Measurements from ENCODE around the gene UBE3D. TPM values are rescaled to one million over a fixed set of nuclear protein-coding genes. Genes with fewer than 3 reads are reported as not detected.

UBE3D gene
- polyA plus RNA-seq, 1 donor (not counting 4 experiments of a cell fraction or from before 2014, with no cell fraction given): 6.3 TPM

DNA sequence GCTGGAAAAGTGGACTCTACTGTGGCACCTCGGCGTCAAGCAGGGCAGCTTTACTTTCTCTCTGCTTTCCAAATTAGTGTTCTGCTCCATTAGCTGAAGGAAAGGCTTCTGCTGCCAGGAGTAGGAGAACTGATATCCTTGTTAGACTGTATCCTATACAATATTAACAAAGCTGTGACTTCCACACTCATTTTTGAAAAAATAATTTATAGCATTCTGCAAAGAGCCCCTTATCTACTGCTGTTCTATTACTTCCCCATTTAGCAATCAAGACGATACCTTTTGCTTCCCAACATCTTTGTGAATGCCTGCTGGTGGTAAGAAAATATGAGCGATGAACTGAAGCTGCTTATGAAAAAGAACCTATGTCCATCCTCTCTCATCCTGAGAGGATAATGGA is 151.1 kb downstream of the UBE3D start:
- no peaks in the 10 kb centered on the region for H4K20me1 ChIP-seq (ENCODE audit: control insufficient read depth, extremely low read depth, insufficient read depth, low read length)
- no peaks in the 10 kb centered on the region for H3K4me1 ChIP-seq (ENCODE audit: control insufficient read depth, extremely low read depth, insufficient read depth, low read length)
- H3K27ac ChIP-seq (ENCODE audit: control insufficient read depth, insufficient read depth, low read length): no peak overlapping the region
- H3K79me2 ChIP-seq (ENCODE audit: control insufficient read depth, insufficient read depth, low read length): no peaks in the 10 kb centered on the region
- no peak overlapping the region for H3K9ac ChIP-seq (ENCODE audit: control insufficient read depth, extremely low read depth, insufficient read depth, low read length)
- TF ChIP-seq, protein P1, sequence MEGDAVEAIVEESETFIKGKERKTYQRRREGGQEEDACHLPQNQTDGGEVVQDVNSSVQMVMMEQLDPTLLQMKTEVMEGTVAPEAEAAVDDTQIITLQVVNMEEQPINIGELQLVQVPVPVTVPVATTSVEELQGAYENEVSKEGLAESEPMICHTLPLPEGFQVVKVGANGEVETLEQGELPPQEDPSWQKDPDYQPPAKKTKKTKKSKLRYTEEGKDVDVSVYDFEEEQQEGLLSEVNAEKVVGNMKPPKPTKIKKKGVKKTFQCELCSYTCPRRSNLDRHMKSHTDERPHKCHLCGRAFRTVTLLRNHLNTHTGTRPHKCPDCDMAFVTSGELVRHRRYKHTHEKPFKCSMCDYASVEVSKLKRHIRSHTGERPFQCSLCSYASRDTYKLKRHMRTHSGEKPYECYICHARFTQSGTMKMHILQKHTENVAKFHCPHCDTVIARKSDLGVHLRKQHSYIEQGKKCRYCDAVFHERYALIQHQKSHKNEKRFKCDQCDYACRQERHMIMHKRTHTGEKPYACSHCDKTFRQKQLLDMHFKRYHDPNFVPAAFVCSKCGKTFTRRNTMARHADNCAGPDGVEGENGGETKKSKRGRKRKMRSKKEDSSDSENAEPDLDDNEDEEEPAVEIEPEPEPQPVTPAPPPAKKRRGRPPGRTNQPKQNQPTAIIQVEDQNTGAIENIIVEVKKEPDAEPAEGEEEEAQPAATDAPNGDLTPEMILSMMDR (optimal IDR thresholded peaks at IDR 0.05 in 1 of 3, IDR thresholded peaks at IDR 0.05 in 1 of 3, conservative IDR thresholded peaks at IDR 0.05 in 1 of 3; ENCODE audit: extremely low read depth in 1 of 3, insufficient read depth in 2 of 3, low read length in 3 of 3): no peak
- TF ChIP-seq EZH2 (IDR thresholded peaks at IDR 0.05; ENCODE audit: low read length): no peak
- no peak for DNase-seq (ENCODE audit: low read depth, low spot score)
- no peak overlapping the region for H3K4me3 ChIP-seq (ENCODE audit: control insufficient read depth in 2 of 3, extremely low read depth in 1 of 3, insufficient read depth in 2 of 3, low read depth in 1 of 3, low read length in 3 of 3)
- H3K9me1 ChIP-seq (ENCODE audit: control insufficient read depth, extremely low read depth, insufficient read depth, low read length): no peaks in the 10 kb centered on the region
- no peak overlapping the region for H2AFZ ChIP-seq (ENCODE audit: control insufficient read depth, low read length)
- no peak for FAIRE-seq
- dilution Hi-C loops (cut with MboI; ENCODE audit: extremely low pct_ligation_motif_present, low sequenced_read_pairs): no loop called here
- H3K27me3 ChIP-seq (ENCODE audit: control insufficient read depth, extremely low read depth, insufficient read depth, low read length): no peaks in the 10 kb centered on the region
- no peak overlapping the region for H3K4me2 ChIP-seq (ENCODE audit: control insufficient read depth, extremely low read depth, insufficient read depth, low read depth, low read length)
- H3K36me3 ChIP-seq (ENCODE audit: control insufficient read depth in 2 of 2, extremely low read depth in 1 of 2, insufficient read depth in 2 of 2, low read length in 2 of 2): no peaks in the 10 kb centered on the region
- H3K9me3 ChIP-seq (ENCODE audit: control insufficient read depth, low read depth, low read length): no peaks in the 10 kb centered on the region

DNA sequence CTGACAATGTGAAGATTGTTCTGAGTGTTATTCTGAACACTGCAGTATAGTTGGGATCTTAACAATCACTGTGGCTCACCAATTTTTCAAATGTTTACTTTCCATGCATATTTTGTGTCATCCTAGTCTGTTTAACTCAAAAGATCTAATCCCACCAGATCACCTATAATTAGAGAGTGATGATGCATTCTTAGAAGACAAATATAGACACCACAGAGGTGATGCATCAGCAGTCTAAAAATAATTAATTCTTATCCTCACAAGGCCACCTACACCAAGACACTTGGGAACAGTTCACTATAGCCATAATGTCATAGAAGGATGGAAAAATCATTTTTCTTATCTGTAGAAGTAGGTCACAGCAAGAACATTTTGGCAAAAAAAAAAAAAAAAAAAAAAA is 154.8 kb downstream of the UBE3D start:
- Histone ChIP-seq H3K9me3 (ENCODE audit: control insufficient read depth, low read depth, low read length) (no peaks in the 10 kb centered on the region), H3K9ac (ENCODE audit: control insufficient read depth, extremely low read depth, insufficient read depth, low read length) (no peak overlapping the region), H3K4me2 (ENCODE audit: control insufficient read depth, extremely low read depth, insufficient read depth, low read depth, low read length) (no peak overlapping the region), H3K9me1 (ENCODE audit: control insufficient read depth, extremely low read depth, insufficient read depth, low read length) (no peaks in the 10 kb centered on the region), H4K20me1 (ENCODE audit: control insufficient read depth, extremely low read depth, insufficient read depth, low read length) (no peaks in the 10 kb centered on the region), H3K27me3 (ENCODE audit: control insufficient read depth, extremely low read depth, insufficient read depth, low read length) (no peaks in the 10 kb centered on the region), H3K36me3 (ENCODE audit: control insufficient read depth in 2 of 2, extremely low read depth in 1 of 2, insufficient read depth in 2 of 2, low read length in 2 of 2) (no peaks in the 10 kb centered on the region), H3K4me3 (ENCODE audit: control insufficient read depth in 2 of 3, extremely low read depth in 1 of 3, insufficient read depth in 2 of 3, low read depth in 1 of 3, low read length in 3 of 3) (no peak overlapping the region), H2AFZ (ENCODE audit: control insufficient read depth, low read length) (no peak overlapping the region), H3K4me1 (ENCODE audit: control insufficient read depth, extremely low read depth, insufficient read depth, low read length) (peaks cover 16% of the 10 kb centered on the region), H3K27ac (ENCODE audit: control insufficient read depth, insufficient read depth, low read length) (no peak overlapping the region), H3K79me2 (ENCODE audit: control insufficient read depth, insufficient read depth, low read length) (no peaks in the 10 kb centered on the region)
- FAIRE-seq (no peak), DNase-seq (ENCODE audit: low read depth, low spot score) (no peak)
- dilution Hi-C loops (cut with MboI; ENCODE audit: extremely low pct_ligation_motif_present, low sequenced_read_pairs): no loop called here
- TF ChIP-seq, protein P1 (optimal IDR thresholded peaks at IDR 0.05 in 1 of 3, IDR thresholded peaks at IDR 0.05 in 1 of 3, conservative IDR thresholded peaks at IDR 0.05 in 1 of 3; ENCODE audit: extremely low read depth in 1 of 3, insufficient read depth in 2 of 3, low read length in 3 of 3): no peak
- no peak for TF ChIP-seq EZH2 (IDR thresholded peaks at IDR 0.05; ENCODE audit: low read length)

Measured in keratinocyte (primary cell).